ENCODE data around the gene APBA2. TPM values are rescaled to one million over a fixed set of nuclear protein-coding genes. Genes with fewer than 3 reads are reported as not detected.
"Not testable (repeated sequence)": the region's sequence is repeated elsewhere in the genome, so short reads cannot be mapped to it uniquely, and the experiment has no call there.

APBA2 gene
- total RNA-seq, 2 experiments from 2014 or later: 30.8 to 32.0 TPM

GRCh38 chr15:28854578-28854977, 31.2 kb upstream of the APBA2 start:
- H3K9me3 Mint-ChIP-seq; DNase-seq; intact Hi-C loops (cut with micrococcal nuclease); POLR2A ChIA-PET; H3K4me3 Mint-ChIP-seq; ATAC-seq; H3K4me1 Mint-ChIP-seq (ENCODE audit: low read depth); H3K27me3 Mint-ChIP-seq; H3K36me3 Mint-ChIP-seq (ENCODE audit: low read depth); CTCF ChIA-PET; H3K27ac Mint-ChIP-seq: not testable (repeated sequence)

DNA sequence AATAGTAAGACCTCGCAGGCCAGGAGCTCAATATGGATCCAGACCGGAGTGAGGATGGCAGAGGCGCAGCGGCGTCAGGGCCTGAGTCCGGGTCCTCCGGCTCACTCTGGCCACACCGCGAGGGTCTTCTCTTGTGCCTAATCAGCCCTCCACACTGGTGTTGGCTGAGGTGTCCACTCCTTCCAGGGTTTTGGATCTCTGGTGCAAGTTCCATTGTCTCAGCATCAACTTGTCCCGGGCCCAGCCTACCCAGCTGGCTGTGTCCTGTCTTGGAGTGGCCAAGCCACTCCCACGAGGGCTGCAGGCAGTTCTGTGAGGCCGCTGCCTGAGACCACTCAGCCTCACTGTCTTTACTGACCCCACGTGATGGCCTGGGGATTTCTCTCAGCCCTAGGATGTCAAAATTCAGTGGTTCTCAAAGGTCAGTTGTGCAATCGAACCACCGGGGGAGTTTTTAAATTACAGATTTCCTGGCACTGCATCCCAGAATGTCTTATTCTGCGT, 24.7 kb upstream of the APBA2 start:
- ChIA-PET CTCF (no interaction called here), POLR2A (no interaction called here)
- TF ChIP-seq CTCF (IDR thresholded peaks at IDR 0.05): no peak
- H3K27me3 Mint-ChIP-seq: no peaks in the 10 kb centered on the region
- no peak overlapping the region for H3K4me3 Mint-ChIP-seq
- ATAC-seq (no peak), DNase-seq (no peak)
- intact Hi-C loops (cut with micrococcal nuclease): no loop called here
- H3K4me1 Mint-ChIP-seq (ENCODE audit: low read depth): no peaks in the 10 kb centered on the region
- no peaks in the 10 kb centered on the region for H3K9me3 Mint-ChIP-seq
- no peak overlapping the region for H3K27ac Mint-ChIP-seq
- H3K36me3 Mint-ChIP-seq (ENCODE audit: low read depth): no peaks in the 10 kb centered on the region

DNA sequence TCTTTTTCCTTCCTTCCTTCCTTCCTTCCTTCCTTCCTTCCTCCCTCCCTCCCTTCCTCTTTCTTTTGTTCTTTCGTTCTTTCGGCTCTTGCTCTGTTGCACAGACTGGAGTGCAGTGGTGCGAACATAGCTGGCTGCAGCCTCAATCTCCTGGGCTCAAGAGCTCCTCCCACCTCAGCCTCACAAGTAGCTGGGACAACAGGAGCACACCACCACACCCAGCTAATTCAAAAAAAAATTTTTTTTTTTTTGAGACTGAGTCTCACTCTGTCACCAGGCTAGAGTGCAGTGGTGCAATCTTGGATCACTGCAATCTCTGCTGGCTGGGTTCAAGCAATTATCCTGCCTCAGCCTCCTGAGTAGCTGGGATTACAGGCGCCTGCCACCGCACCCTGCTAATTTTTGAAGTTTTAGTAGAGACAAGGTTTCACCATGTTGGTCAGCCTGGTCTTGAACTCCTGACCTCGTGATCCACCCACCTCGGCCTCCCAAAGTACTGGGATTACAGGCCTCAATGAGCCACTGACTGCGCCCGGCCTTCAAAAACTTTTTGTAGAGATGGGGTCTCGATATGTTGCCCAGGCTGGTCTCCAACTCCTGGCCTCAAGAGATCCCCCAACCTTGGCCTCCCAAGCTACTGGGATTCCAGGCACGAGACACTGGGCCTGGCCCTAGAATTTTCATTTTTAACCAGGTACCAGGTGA, 24.0 kb upstream of the APBA2 start:
- CTCF ChIA-PET: interaction anchor here (1.1 to 1.4 kb wide), 2 partner anchors 17 to 240 kb away, joined by 4 to 5 read pairs; no protein-coding TSS in a partner anchor
- POLR2A ChIA-PET; H3K4me3 Mint-ChIP-seq; ATAC-seq; H3K27ac Mint-ChIP-seq; DNase-seq; H3K9me3 Mint-ChIP-seq; intact Hi-C loops (cut with micrococcal nuclease); H3K36me3 Mint-ChIP-seq (ENCODE audit: low read depth); H3K27me3 Mint-ChIP-seq; H3K4me1 Mint-ChIP-seq (ENCODE audit: low read depth): not testable (repeated sequence)

GRCh38 chr15:28868744-28869345, 16.9 kb upstream of the APBA2 start:
- Mint-ChIP-seq H3K4me3 (no peak overlapping the region), H3K9me3 (no peaks in the 10 kb centered on the region), H3K4me1 (ENCODE audit: low read depth) (no peaks in the 10 kb centered on the region), H3K36me3 (ENCODE audit: low read depth) (no peaks in the 10 kb centered on the region), H3K27ac (no peak overlapping the region), H3K27me3 (no peaks in the 10 kb centered on the region)
- no peak for TF ChIP-seq CTCF (IDR thresholded peaks at IDR 0.05)
- intact Hi-C loops (cut with micrococcal nuclease): no loop called here
- CTCF ChIA-PET: interaction anchor here (0.8 to 1.3 kb wide), 2 partner anchors 11 to 233 kb away, joined by 3 read pairs; no protein-coding TSS in a partner anchor
- POLR2A ChIA-PET: interaction anchor here (0.5 kb wide), 1 partner anchor 43 kb away, joined by 3 read pairs; no protein-coding TSS in a partner anchor
- no peak for DNase-seq
- ATAC-seq: no peak

DNA sequence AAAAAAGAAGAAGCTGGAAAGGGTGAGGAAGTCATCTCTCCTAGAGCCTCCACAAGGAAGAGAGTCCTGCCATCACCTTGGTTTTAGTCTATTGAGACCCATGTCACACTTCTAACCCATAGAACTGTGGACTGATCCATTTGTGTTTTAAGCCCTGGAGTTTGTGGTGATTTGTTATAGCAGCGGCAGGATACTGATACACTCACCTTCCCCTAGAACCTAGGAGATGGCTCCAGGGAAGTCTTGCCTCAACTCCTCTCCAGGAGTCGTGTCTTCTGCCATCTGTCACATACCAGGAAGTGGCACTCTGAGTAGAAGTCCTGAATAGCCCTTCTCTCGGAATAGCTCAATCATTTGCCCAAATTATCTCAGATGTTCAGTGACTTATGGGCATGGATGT, 14.6 kb upstream of the APBA2 start:
- Mint-ChIP-seq H3K27me3 (no peaks in the 10 kb centered on the region), H3K4me3 (no peak overlapping the region), H3K4me1 (ENCODE audit: low read depth) (peaks cover 11% of the 10 kb centered on the region), H3K9me3 (no peaks in the 10 kb centered on the region), H3K27ac (no peak overlapping the region), H3K36me3 (ENCODE audit: low read depth) (no peaks in the 10 kb centered on the region)
- TF ChIP-seq CTCF (IDR thresholded peaks at IDR 0.05): no peak
- intact Hi-C loops (cut with micrococcal nuclease): no loop called here
- ChIA-PET POLR2A (interaction anchor here (1.3 kb wide), 1 partner anchor 14 kb away, joined by 3 read pairs; the partner anchor contains the start of gene APBA2), CTCF (no interaction called here)
- ATAC-seq (no peak), DNase-seq (no peak)

GRCh38 chr15:28873006-28873405, 12.8 kb upstream of the APBA2 start:
- H3K27ac Mint-ChIP-seq: no peak overlapping the region
- TF ChIP-seq CTCF (IDR thresholded peaks at IDR 0.05): no peak
- intact Hi-C loops (cut with micrococcal nuclease): no loop called here
- DNase-seq (no peak), ATAC-seq (no peak)
- no peaks in the 10 kb centered on the region for H3K9me3 Mint-ChIP-seq
- ChIA-PET CTCF (interaction anchor here (1.2 to 2.0 kb wide), 4 partner anchors 13 to 217 kb away, joined by 3 to 5 read pairs (median 5); partner anchors contain the start of gene APBA2), POLR2A (no interaction called here)
- H3K36me3 Mint-ChIP-seq (ENCODE audit: low read depth): no peaks in the 10 kb centered on the region
- H3K4me3 Mint-ChIP-seq: no peak overlapping the region
- no peaks in the 10 kb centered on the region for H3K27me3 Mint-ChIP-seq
- peaks cover 19% of the 10 kb centered on the region for H3K4me1 Mint-ChIP-seq (ENCODE audit: low read depth)
